PC-3 (cell line): Measurements from ENCODE around the gene NAPSA.

Experiments
- EZH2 ChIP-seq: fragments of 300-600 bp; sonication (generic); IDR thresholded peaks from one replicate; pipeline ENCODE4 v1.6.1; 2017; ENCODE audit warnings: antibody characterized with exemption, mild to moderate bottlenecking, low read length; ENCODE audit not compliant: unreplicated experiment
- EZH2phosphoT487 ChIP-seq: fragments of 300-600 bp; sonication (generic); IDR thresholded peaks from 2 replicates; pipeline ENCODE4 v1.6.1; 2018; ENCODE audit warnings: mild to moderate bottlenecking, antibody characterized with exemption, low read length, borderline replicate concordance
- TF ChIP-seq, protein P1 (sequence below): fragments of 300-600 bp; sonication (generic); conservative IDR thresholded peaks from 2 replicates; pipeline ENCODE4 v1.5.1; 2017; ENCODE audit warnings: antibody characterized with exemption, low read depth, mild to moderate bottlenecking, low read length

- TF ChIP-seq, protein P1, sequence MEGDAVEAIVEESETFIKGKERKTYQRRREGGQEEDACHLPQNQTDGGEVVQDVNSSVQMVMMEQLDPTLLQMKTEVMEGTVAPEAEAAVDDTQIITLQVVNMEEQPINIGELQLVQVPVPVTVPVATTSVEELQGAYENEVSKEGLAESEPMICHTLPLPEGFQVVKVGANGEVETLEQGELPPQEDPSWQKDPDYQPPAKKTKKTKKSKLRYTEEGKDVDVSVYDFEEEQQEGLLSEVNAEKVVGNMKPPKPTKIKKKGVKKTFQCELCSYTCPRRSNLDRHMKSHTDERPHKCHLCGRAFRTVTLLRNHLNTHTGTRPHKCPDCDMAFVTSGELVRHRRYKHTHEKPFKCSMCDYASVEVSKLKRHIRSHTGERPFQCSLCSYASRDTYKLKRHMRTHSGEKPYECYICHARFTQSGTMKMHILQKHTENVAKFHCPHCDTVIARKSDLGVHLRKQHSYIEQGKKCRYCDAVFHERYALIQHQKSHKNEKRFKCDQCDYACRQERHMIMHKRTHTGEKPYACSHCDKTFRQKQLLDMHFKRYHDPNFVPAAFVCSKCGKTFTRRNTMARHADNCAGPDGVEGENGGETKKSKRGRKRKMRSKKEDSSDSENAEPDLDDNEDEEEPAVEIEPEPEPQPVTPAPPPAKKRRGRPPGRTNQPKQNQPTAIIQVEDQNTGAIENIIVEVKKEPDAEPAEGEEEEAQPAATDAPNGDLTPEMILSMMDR = no peak
- TF ChIP-seq EZH2 (no peak), EZH2phosphoT487 (no peak)
These were observed 28.1 kb upstream of the NAPSA start for GRCh38 chr19:50393589-50393988.
